Nucleus accumbens (tissue), 56 donors: ENCODE measurements around the gene PSMC5.
"Not testable (repeated sequence)": the region's sequence is repeated elsewhere in the genome, so short reads cannot be mapped to it uniquely, and the experiment has no call there.

ENCODE experiments used
- DNase-seq, 56 donors: peaks; one replicate each; lab custom pipeline; 2025; lab: John Stamatoyannopoulos, UW

PSMC5 gene

DNA sequence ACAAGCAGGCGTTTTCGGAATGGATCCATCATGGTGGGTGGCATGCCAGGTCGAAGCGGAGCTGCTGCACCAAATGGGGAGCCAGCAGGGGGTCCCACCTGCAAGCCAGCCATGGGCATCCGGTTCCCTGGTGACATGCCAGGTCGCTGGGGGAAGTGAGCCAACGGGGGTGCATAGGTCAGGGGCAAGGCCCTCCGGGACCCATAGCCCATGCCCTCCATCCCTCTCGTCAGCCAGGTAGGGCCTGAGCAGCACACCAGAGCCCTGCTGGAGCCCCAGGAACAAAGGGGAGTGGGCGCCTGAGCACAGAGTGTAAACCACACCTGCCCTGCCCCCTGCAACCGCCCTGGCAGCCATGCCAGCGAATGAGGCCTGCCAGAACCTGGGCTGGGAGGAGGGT, 10.2 kb downstream of the PSMC5 start:
- DNase-seq: no peak

DNA sequence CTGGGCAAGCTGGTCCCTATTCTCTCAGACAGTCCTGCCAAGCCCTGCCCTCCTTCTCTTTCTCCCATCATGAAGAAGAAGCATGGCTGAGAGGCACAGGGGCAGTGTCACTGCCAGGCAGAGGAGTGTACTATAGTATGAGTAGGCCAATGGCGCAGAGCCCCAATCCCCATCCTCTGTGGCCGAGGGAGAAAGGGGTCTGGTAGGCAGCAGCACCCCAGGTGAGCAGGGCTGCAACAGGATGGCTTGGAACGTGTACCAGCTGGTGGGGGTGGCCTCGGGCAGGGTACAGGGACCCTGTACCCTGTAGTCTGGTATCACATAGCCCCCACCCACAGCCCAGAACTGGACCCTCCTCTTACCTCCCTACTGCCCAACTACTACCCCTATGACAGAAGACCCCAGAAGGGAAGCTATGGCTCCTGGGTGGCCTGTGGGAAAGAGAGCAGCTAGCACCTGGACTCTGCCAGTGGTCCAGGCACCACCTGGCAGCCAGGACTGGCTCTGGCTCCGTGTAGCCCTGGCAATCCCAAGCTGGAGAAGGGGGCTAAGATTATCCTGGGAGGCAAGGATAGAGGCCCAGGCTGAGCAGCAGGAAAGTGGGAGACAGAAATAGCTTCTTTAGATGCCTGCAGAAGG, 10.8 kb downstream of the PSMC5 start:
- no peak for DNase-seq

DNA sequence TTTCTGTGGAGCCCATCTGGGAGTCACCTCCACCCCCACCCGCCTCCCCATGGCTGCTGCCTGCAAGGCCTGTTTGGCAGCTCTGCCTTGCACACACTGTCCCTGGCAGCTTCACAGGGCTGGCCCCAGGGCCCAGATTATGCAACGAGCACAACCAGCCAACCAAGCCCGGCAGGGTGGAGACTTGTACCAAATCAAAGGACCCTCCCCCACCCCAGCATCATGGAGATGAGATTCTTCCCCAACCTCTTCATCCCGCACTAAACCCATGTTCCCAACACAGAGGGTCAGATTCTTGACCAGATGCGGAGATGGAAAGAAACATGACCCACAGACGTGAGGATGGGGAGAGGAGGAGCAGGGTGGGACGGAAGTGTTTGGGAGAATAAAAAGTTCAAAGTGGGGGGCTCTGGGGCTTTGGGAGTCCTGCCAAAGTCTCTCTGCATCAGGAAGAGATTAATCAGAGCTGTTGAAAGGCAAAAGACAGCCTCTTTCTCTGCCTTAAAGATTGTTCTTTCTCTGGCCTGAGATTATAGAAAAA, 11.5 kb downstream of the PSMC5 start:
- DNase-seq: peak; percentile 18 to 92 (median 78)

DNA sequence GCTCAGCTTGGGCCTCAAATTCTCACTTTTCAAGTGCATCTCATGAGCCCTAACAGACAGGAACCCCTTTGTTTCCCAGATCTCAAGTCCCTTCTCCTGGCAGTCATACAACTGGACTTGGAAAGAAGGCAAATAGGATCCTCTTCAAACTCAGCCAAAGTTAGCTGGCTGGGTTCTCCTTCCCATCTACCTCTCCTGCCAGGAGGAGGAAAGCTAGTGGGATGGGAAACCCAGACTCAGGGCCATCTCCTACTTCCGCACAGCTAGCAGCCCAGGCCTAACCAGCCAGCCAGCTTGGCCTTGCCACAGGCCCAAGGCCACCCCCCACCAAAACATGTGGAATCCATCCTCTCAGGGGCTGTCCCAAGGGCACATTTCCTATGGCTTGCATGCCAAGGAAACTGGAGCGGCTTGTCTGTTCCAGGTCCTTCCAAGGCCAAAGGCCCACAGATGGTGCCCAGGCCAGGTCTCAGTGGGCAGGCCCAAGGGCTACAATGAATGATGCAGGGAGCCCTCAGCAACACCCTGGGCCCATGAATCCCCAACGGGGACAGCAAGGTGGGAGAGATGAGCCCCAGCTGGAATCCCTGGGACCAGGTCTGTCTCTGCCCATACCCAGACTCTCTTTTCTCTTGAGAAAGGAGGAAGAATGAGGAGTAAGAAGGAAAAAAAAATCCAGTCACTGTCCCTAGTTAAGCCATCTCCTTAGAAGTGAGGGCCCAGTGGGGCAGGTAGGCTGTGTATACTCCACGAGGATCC, 13.5 kb downstream of the PSMC5 start:
- peak in 11 of 56 donors; percentile 8 to 41 (median 28) for DNase-seq

DNA sequence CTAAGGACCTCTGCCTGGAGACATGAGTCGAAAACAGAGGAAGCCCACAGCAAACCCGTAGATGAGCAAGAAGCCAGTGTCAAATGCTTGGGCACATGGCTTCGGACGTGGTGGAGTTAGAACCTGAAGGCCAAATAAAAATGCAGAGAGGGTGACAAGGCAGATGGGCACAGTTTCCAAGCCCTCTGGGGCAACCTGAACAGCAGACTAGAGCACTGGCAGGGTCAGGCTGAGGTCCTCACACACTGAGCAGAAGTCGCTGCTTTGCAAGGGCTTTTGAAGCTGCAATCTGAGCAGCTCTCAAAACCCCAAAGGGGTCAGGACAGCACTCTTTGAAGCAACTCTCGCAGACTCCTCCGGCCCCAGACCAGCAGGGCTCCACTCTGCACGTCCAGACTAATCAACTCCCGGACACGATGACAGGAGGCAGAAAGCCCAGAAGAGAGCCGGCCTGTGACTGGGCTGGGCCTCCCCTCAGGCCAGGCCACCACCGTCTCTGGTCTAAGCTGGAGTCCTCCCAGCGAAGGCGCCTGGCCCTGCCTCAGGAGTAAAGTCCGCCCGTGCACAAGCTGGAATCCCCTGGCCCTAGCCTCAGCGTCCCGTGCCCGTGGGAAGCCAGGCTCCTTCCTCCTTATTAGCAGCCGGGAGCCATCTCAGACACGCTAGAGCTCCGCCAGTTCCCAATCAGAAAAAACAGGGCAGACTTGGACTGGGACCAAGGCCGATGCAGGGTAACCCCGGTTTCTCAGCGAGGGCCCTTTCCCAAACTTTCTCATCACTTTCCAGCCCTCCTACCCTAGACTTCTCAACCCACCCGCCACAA, 14.3 kb downstream of the PSMC5 start:
- peak in 46 of 56 donors; percentile 20 to 70 (median 44) for DNase-seq

DNA sequence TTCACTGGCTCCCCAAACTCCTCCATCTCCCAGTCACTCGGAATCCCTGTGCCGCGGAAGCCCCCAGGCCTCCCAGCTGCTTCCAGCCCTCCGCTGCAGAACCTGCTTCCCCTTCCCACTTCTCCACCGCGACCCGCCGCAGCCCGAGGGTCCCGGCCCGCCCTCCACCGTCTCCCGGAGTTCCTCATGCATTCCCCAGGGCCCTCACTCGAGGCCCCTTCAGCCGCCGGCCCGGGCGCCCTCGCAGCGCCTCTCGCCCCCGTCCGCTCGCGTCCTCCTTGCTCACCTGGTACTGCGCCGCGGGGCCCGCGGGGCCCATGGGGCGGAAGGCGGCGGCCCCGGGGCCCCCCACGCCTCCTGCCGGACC, 14.9 kb downstream of the PSMC5 start:
- DNase-seq: peak in 19 of 56 donors; percentile 35 to 65 (median 57)

DNA sequence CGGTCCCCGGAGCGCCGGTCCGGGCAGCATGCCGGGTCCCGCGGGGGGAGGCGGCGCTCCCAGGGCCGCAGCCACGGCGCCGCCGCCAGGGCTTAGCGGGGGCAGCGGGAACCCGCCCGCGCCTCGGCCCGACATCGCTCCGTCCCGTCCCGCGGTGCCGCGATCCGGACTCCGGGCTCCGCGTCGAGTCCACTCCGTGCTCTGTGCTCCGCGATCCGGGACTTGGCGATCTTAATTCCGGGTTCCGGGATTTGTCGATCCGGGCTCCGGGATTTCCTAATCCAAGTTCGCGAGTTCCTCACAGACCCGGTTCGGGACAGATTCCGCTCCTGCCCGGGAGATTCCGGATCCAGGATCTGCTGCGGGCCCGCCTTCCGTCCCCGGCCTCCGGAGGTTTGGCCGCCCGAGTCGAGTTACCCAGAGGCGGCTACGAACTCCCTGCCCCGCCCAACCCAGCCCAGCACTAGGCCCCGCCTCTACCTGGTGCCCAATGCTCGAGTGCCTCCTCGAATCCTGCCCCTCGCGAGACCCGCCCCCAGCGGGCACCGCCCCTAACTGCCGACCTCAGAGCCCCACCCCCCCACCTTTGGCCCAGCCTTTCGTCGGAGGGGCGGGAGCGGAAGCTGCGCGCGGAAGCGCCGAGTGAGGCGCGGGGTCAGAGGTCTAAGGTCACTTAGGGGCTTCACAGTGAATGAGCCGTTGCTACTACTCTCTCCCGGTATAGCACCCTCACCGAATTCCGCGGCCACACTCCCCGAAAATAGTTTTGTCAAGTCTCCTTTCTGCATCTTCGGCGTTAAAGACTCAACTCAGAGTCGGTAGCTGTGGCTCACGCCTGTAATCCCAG, 15.5 kb downstream of the PSMC5 start, which contains the start of gene SMARCD2:
TSS of gene SMARCD2 (minus strand) at position 146 of the 847 bp plus-strand sequence. CDS start at position 135, 11 bp downstream.
- peak; percentile 83 to 100 (median 98) for DNase-seq

DNA sequence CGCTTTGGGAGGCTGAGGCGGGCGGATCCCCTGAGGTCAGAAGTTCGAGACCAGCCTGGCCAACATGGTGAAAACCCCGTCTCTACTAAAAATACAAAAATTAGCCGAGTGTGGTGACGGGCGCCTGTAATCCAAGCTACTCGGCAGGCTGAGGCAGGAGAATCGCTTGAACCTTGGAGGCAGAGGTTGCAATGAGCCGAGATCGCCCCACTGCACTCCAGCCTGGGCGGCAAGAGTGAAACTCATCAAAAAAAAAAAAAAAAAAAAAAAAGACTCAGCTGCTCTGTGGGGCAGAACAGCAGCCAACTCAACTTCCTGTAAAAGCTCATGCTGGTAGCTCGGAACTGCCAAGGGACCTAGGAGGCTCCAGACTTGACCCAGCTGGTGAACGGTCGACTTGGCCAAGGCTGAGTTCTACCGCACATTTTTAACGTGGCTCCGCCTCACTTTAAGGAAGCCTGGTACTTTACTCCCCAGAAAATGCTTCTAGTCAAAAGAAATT, 16.2 kb downstream of the PSMC5 start:
- peak in 10 of 56 donors; percentile 8 to 32 (median 18) for DNase-seq

DNA sequence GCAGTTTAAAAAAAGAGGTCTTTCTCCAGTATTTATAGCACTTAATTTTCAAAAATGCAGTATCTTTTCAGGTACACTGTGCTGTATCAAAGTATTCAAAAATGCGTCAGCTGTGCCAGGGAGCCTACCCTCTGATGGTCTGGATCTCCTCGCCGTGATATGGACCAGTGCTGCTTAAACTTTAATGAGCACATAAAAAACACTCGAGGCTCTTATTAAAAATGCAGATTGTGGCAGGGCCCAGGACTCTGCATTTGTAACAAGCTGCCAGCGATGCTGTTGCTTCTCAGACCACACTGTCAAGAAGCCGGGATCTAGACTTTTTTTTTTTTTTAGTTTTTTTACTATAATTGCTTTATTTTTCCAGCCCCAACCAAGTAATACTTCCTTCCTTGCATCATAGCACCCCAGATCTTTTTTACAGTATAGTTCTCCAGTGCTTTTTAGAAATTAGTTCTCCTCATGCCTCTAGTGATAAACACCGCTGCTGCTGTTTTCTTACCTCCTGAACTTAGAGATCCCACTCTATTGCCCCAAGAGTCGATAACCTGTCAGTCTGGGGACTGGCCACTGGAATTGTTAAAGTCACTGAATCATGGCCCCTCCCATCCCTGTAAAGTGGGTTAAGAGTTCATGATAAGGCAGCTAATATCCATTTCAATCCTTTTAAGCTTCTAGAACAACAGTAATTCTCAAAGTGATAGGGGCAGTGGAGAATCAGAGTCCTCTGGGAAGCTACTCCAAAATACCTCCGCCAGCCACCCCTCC, 16.9 kb downstream of the PSMC5 start:
- no peak for DNase-seq

DNA sequence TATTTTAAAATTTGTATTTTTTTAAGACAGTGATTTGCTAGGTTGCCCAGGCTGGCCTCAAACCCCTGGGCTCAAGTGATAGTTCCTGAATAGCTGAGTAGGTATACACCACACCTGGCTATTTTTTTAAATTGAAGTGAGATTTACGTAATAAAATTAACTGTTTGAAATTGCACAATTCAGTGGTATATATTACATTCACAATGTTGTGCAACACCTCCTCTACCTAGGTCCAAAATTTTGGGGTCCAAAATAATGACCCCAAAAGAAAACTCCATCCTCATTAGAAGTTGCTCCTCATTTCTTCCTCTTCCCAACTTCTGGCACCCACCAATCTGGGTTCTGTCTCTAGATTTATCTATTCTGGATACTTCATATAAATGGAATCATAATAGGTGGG, 18.3 kb downstream of the PSMC5 start:
- DNase-seq: no peak

DNA sequence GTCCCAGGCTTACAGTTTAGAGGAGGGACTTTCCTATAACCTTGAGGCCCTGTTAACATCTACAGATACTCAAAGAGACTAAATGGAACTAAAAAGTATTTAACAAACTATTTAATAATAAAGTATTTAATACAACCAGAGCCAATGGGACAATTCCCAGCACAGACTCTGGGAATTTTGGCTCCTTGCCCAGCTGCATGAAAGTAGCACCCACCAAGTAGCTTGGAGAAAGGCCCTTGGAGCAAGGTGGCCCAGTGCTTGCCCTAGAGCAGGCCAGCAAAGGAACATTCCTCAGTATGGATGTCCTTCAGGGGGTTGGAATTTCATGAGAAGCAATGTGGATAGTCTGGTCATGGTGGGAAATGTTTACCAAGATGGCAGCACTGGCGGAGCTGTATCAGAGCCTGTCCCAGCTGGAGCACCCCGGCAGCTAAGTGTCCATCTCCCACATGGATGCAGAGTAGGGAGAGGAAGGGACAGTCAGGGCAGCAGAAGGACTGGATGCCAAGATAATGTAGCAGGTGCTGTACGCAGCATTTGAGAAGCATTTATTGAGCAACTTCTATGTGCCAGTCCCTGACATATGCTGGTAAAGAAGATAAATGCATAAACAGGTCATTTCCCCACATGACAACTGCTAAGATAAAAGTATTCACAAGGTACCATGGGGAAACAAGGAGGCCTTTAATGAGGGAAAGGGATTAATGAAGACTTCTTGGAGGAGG, 20.5 kb downstream of the PSMC5 start:
- DNase-seq: no peak

DNA sequence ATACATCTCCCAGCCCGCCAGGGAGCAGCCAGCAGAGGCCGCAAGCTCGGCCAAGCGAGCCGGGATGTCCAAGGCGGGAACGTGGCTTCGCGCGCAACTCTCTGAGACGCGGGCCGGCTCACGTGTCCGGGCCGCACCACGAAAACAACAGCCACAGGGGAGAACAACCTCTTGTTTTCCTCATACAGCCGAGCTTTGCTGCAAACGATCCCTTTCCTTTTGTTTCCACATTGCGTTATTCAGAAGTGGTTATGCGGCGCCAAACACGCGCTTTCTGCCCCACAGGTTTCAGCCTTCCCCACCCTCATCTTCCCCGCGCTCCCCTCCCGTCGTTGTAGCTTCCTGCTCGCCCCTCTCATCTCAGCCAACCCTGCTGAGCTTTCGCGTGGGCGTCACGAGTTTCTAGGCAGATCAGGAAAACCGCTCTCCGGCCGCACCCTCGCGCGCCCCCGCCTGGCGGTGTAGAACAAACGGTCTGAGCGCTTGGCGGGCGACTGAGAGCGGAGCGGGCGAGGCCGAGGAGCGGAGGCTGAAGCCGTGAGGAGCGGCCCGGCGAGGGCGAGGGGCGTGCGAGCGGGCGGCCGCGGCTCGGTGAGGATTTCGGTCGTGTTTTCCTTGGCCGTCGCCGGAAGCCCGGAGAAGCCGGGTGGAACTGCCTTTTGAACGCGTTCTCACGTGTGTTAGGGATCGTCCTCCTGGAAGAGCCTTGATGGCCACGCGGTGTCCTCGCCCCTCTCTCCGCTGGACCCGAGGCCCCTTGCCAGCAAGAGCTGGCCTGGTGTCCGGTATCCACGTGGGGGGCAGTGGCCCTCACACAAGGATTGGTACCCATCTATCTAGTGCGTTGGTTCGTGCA, 21.8 kb downstream of the PSMC5 start:
- DNase-seq: peak in 55 of 56 donors; percentile 46 to 95 (median 79)

DNA sequence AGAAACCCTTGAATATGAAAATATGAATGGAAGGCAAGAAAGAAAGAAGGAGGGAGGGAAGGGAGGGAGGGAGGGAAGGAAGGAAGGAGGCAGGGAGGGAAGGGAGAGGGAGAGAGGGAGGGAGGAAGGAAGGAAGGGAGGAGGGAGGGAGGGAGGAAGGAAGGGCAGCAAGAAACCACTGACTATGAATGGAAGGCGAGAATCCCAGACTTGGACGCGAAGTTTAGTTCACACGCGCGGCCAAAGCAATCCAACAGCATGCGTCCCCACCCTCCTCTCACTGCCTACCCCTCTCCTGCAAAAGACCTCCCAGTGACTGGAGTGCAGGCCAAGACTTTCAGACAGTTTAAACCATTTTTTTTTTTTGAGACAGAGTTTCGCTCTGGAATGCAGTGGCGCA, 23.2 kb downstream of the PSMC5 start:
- DNase-seq: no peak

DNA sequence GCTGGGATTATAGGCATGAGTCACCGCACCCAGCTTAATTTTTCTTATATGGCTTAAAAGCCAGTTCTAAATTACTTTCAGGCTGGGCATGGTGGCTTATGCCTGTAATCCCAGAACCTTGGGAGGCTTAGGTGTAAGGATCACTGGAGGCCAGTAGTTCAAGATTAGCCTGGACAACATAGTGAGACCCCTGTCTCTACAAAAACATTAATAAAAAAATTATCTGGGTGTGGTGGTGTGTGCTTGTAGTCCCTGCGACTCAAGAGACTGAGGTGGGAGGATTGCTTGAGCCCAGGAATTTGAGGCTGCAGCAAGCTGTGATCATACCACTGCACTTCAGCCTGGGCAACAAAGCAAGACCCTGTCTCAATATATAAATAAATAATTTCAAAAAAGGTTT, 26.0 kb downstream of the PSMC5 start:
- DNase-seq: no peak

DNA sequence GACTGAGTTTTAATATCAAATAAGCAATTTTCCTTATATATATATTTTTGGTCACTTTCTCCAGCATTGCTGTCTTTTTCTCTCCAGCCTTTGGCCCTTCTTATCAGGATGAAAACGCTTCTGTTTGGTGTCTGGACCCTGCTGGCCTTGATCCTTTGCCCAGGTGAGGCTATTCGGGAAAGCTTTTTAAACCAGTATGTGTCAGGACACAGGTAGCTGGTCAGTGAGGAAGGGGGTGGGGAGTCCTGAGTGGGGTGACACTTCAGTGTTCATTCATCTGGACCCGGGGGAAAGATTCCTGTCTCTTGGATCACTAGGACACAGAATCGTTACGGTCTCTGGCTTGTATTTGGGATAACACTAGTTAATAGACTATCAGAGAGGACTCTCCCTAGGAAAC, 27.5 kb downstream of the PSMC5 start:
- DNase-seq: no peak

DNA sequence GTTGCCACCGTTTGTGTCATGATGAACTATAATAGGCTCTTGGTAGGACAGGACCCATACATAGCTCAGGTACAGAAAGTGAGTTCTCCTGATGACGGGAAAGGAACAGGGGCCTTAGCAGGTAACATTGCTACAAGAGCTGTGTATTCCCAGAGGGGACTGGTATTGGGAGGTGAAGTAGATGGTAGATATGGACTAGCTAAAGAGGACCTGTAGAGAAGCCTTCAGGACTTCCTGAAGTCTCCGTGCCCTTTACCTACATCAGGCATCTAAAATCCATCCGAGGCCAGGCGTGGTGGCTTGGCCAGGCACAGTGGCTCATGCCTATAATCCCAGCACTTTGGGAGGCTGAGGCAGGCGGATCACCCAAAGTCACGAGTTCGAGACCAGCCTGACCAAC, 28.0 kb downstream of the PSMC5 start:
- no peak for DNase-seq

DNA sequence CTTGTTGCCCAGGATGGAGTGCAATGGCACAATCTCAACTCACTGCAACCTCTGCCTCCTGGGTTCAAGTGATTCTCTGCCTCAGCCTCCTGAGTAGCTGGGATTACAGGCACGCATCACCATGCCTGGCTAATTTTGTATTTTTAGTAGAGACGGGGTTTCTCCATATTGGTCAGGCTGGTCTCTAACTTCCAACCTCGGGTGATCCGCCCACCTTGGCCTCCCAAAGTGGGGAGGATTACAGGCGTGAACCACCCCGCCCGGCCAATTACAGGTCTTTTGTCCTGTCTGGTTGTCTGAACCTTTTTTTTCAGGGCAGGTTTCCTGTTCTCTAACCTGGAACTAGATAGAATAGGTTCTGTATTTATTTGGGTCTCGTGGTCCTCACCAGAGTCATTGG, 29.2 kb downstream of the PSMC5 start:
- DNase-seq: not testable (repeated sequence)
